Stimulated activated naive CD4-positive, alpha-beta T cell (primary cell): ENCODE measurements around the gene ZMYND19.
A peak's percentile ranks its signal among the peaks of the same experiment; 100 is the strongest.
"Not testable (repeated sequence)": the region's sequence is repeated elsewhere in the genome, so short reads cannot be mapped to it uniquely, and the experiment has no call there.

Experiments used
- DNase-seq, 6 experiments: peaks; one replicate each; lab custom pipeline; 2025; lab: John Stamatoyannopoulos, UW

ZMYND19 gene

DNA sequence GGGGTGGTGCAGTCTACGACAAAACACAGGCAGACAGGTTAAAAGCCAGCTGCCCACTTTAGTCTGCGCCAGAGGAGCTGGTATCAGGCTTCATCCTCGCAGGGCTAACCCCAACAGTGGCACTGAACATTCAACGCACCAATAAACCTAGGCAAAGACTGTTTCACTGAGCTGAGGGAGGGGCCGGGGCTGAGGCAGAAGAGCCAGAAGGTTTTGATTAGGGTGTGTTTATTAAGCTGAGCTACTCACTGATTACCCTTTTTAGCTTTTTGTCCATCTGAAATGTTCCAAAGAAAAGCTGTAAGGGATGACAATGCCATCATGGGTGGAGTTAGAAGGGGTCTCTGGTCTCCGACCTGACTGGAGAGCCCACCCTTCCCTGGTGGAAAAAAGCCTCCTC lies 1.4 kb downstream of the ZMYND19 start:
- DNase-seq, result no peak

DNA sequence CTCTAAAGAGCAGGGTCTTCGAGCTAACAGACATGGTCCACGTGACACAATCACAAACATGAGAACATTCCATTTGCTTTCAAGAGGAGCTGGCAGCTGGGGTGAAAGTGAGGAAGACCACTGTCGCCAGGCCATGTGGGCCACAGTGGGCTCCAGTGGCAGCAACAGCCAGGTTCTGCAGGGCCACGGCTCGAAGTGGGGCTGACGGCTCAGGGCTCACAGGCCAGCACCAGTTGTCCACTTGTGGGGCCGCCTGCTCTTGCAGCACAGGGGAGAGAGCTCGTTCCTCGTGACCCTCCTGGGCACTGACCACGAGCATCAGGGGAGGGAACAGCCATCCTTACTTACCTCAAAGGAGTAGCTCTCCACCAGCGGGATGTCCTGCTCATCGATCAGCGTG lies 2.0 kb downstream of the ZMYND19 start:
- no peak for DNase-seq

DNA sequence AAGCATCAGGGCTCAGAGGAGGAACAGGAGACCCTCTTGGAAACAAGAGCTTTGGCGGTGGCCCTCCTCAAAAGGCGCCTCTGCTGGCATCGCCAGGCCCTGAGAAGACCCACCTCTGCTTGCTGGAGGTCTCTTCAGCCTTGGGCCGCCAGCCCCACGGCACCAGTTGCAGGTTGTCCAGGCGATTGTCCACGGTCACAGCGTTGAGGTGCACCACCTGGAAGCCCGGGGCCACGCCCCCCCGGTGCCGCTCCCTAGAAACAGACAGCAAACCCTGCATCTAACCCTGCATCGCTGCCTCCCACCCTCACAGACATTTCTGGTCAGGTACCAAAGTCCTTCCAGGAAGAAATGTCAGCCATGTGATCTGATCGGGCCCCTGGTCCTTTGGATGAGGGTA lies 3.5 kb downstream of the ZMYND19 start:
- DNase-seq, result no peak

DNA sequence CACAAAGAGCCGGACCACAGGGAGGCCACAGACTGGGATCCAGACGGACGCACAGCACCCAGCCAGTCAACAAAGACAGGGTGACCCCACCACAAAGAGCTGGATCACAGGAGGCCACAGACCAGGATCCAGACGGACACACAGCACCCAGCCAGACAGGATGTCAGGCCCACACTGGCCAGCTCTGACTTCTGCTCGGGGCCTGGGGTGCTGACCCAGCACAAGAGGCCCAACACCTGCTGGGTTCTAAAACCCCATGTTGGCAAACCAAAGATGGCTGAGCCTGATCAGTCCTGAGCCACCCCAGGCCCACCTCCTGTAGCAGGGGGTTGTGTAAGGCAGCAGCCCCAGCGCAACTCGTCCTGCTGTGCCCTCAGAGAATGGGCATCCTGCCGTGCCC lies 6.4 kb downstream of the ZMYND19 start:
- no peak for DNase-seq

DNA sequence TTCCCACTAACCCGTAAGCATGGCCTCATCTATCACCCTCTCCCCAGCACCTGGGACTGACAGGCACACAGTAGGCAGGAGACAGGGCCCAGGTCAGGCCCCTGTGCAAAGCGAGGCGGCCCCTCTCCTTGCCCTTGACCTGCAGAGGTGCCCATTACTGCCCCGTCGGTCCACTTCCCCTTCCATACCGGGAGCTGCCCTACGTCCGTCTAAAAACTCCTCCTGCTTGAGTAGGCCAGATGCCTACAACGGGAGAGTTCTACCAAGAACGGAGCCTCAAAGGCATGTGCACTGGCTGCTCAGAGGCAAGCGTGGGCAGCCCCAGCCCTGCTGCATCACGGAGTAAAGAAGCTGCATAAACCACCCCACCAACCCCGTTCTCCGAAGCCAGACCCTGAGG lies 7.0 kb downstream of the ZMYND19 start:
- DNase-seq, result no peak

DNA sequence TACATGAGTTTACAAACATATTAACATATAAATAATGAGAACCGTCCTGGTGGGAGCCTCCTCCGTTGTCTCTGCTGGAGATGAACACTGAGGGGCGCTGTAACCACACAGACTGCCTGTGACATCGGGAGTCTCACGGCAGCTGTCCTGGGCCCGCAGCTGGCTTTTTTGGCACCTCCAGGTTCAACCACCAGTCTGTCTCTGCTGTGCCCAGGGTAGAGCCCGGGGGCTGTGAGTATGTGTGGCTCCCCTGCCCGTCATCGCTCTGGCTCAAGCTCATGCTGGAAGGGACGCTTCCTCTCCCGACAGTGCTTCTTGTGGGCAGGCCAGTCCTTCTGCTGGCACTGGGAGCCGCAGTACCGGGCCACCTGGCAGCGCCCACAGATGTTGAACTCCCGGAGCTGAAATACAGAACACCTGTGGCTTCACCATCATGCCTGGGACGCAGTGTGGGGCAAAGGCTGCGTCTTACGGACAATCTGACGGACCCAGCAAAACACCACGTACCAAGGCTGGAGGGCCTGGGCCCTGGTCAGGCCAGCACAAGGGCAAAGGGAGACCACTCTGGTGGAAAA lies 7.9 kb downstream of the ZMYND19 start:
- DNase-seq, result peak in 2 of 6 experiments; percentile 6 to 19

DNA sequence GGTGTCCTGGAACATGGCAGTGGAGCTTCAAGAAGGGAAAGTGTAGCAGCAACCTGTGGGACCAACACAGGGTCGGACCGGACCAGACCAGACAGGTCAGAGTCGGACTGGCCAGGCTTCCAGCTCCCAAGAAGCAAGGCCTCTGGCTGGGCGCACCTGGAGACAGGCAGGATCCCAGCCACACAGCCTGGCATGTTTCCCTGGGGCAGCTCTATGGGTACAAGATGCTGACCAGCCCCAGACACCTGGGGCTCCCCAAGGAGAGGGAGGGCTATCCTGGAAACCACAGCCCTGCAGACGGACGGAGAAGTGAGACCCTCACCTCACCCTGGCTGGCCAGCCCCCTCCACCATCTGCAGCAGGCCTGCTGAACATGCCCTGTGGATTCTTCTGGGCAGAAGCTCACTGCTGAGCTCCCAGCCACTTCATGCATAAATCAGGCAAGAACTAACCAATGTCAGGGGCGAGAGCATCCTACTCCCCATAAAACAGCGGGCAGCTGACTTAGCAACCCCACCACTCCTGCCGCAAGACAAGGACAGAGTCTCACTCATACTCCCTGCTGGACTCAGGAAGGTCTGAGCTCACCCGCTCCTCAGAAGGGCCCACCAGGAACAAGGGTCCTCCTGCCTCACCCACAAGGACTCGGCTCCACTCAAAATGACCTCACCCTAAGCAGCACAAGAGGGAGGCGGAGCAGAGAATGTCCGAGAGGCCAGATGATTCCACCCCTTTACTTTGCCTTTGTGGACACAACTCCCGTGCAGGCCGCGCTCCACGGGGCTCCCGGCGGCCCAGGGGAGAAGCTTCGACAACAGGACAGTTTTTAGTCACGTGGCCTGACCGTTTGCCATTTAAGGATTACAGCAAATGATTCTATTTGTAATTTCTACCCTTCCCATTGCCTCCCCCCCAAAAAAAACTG lies 8.7 kb downstream of the ZMYND19 start:
- DNase-seq, result no peak

DNA sequence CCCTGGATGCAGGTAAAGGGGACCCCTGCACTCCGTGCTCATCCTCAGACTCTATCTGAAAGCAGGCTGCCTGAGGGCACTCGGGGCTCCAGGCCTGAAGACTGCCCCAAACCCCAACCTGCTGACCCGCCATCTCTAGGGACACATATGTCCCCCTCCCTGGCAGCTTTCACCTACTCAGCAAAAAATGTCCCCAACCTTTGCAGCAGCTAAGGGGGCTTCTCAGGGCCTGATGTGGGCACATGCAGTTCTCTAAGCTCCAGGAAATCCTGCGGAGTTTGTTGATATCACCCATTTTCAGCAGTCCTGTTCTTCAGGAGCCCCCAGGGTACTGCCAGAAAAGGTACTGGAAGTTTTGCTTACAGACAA lies 9.4 kb downstream of the ZMYND19 start:
- DNase-seq, result no peak

DNA sequence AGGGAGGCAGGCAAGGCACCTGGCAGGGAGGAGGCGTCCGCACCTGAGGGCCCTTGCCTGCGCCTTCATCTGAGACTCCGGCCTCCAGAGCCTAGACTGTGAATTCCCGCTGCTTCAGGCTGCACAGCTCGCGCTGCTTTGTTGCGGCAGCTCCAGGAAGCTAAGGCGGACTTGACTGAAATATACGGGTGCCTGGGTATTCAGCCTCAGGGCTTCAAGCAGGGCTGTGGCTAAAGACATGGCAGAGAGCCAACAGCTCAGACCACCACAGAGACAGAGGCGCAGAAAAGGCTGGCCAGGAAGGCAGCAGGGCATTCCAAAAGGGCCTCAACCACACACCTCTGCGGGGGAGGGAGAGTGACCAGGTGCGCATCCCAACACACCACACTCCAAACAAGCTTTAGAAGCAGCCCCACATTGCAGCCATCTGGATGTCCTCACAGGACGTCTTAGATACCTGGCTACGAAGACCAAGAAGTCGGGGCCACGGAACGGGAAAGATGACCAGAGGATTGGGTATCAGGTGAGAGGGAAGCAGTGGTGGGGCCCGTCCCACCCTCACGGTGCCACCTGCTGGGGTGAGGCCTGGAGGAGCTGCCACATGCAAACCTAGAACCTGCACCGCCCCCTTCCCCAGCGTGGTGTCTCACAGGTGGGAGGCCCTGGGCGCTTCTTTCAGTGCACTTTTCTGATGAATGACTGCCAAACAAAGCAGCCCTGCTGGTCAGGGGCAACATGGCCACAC lies 9.9 kb downstream of the ZMYND19 start:
- DNase-seq, result no peak

DNA sequence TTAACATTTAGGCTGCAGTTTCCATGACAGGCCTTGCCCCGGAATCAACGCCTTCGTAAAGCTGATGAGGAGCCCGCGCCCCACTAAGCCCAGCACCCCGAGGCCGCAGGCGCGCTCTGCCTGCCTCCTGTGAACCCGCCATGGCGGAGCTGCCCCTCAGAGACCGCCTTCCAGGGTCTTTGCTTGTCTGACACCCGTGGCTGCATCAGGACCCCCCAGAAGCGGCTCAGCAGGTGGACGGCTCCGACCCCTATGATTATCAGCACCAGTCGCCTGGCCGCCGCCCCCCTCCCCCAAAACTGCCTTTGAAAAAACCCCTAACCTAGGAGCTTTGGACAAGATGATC lies 11.1 kb downstream of the ZMYND19 start:
- no peak for DNase-seq

DNA sequence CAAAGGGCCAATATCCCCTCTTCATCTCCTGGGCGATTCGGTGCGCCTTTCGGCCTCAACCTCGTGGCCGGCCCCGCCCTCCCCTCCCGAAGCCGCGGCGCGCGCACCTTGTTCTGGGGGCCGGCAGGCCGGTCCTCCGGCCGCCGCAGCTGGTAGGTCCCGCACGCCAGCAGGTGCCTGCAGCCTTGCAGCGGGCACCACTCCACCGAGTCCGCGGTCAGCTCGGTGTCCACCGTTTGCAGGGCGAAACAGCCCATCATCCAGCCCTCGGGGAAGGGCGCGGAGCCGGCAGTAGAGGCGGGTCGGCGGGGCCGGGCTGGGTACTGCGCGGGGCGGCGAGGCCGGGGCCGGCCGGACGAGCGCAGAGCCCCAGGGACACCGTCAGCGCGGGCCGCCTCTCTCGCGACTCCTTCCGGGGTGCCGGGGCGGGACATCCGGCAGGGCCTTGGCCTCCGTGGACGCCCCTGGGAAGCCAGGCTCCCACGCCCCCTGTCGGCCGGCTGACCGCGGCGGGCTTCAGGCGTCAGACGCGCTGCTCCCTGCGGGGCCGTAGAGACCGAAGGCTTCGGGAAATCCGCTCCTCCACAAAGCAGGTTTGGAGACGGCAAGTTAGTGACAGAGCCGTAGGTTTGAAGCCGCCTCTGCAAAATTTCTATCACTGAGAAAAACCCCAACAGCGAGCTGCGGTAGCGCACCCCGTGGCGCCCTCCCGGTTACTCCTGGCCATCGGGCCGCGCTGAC lies 11.6 kb downstream of the ZMYND19 start, which contains the start of gene DPH7:
TSS of gene DPH7 (minus strand) at position 408 of the 741 bp plus-strand sequence. CDS start at position 260, 148 bp downstream.
- DNase-seq, result peak; percentile 79 to 94 (median 90)

DNA sequence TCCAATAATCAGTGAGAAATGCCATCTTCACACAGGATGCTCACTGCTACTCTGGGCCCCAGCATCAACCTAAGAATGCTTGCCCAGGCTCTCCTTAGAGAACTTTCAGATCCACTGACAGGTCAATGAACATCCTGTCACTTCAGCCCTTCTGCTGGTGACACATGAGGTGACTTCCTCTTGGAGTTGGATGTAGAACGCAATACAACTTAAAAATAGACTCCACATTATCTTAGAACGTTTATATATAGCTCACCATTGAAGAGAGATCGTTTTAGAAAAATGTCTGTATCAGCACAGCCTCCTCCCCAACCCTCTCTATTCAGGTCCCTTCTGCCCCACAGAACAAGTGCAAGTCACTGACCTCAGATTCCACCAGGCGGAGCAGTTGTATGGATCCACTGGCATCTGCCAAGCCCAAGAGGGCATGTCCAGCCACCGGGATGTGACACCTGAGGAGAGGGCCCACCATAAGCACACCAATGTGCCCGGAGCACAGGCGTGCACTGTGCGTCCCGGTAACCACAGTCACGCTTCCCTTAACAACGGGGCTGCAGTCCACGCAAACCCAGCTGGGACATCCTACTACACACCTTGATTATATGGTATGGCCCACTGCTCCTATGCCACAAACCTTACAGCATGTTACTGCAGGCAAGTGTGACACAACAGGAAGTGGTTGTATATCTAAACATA lies 14.4 kb downstream of the ZMYND19 start:
- no peak for DNase-seq

DNA sequence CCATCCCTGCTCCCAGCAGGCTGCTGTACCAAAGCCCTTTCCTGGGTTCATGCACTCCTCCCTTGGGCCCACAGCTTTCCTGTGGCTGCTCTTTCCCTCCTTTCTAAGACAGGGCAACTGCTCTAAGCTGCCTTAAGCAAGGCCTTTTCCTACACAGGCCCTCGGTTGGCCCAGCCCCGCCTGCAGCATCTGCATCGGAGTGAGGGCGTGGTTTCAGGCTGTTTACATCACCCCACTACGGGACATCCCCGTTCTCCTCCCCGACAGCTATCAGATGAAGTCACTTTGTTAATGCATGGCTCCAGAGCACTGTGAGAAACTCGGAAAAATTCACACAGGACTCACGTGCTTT lies 15.0 kb downstream of the ZMYND19 start:
- no peak for DNase-seq

DNA sequence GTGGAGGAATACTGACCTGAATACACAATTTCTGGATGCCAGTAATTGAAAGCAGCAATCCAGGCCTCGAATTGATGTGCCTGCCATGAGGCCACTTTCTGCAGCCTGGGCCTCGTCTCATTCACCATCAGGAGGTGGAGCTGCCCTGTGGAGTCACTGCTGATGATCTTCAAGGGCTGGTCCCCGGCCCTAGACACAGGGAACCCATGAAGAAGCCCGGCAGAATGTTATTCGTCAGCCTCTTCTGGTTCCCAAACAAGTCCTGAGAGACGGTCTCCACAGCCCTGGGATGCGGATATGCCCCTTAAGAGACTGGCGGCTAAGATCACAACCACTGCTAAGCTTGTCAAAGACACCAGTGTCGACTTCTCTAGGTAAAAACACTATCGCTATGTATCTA lies 16.1 kb downstream of the ZMYND19 start:
- DNase-seq, result no peak

DNA sequence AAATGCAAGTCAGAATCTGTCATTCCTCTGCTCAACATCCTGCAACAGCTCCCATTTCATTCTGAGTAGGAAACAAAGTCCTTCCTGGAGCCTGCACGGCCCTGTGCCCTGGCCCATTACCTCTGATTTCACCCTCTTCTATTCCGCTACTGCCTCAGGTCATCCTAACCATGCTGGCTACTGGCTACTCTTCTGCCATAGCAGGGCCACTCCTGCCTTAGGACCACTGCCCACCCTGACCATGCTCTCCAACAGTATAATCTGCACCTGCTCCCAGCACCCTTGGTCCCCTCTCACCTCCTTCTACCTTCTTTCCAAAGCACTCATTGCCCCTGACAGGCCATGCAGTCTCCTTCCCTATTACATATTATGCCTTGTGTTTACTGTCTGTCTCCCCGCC lies 19.7 kb downstream of the ZMYND19 start:
- no peak for DNase-seq

DNA sequence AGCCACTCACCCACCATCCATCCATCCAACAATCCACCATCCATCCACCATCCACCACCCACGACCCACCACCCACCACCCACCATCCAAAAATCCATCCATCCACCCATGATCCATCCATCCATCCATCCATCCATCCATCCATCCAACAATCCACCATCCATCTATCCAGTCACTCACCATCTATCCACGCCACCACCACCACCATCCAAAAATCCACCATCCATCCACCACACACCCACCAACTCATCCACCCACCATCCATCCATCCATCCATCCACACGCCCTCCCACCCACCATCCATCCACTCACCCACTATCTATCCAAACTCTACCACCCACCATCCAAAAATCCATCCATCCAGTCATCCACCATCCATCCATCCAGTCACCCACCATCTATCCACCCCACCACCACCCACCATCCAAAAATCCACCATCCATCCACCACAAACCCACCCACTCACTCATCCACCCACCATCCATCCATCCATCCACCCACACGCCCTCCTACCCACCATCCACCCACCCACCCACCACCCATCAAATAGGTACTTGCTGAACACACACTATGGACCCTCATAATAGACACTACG lies 20.6 kb downstream of the ZMYND19 start:
- DNase-seq, result no peak

DNA sequence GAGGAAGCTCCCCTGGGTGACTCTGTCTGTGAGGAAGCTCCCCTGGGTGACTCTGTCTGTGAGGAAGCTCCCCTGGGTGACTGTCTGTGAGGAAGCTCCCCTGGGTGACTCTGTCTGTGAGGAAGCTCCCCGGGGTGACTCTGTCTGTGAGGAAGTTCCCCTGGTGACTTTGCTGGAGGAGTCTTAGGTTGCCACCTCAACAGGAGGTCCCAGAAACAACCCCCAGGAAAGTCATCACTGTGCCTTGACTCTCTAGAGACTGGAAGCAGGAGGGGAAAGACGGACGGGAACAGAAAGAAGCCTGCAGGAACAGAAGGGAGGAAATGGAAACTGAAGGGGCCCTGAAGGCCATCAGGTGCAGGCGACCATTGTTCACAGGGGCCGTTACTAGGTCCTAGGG lies 21.9 kb downstream of the ZMYND19 start:
- DNase-seq, result not testable (repeated sequence)

DNA sequence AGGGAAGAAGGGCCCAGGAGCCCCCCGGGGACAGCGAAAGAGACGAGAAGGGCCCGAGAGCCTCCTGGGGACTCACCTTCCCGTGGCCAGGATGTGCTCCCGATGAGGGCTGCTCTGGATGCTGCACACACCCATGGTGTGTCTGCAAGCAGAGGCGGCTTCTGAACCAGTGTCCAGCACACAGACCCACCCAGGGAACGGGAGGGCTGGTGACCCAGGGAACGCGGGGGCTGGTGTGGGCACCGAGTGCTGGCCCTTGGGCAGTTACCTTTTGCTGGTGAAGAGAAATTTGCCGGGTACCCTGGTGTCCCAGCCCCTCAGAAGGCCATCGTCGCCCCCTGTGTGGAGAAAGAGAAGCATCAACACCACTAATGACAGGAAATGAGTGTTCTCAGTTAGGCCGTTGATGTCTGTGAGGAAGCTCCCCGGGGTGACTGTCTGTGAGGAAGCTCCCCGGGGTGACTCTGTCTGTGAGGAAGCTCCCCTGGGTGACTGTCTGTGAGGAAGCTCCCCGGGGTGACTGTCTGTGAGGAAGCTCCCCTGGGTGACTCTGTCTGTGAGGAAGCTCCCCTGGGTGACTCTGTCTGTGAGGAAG lies 25.4 kb downstream of the ZMYND19 start:
- no peak for DNase-seq

DNA sequence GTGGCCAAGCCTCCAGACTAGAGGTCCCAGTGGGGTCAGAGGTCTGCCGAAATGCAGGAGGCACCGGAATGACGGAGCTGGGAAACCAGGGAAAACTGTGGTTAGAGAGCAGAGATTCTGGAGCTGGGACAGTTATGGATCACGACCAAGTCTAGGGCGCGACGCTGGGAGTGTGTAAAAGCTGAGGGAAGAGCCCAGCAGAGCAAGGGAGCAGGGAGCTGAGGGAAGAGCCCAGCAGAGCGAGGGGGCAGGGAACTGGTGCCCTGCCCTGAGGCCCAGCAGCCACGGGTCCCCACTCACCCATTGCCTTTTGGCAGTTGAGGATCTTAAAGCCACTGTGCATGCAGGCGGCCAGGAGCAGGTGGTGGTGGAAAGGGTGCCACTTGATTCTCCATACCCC lies 26.2 kb downstream of the ZMYND19 start:
- DNase-seq, result no peak

DNA sequence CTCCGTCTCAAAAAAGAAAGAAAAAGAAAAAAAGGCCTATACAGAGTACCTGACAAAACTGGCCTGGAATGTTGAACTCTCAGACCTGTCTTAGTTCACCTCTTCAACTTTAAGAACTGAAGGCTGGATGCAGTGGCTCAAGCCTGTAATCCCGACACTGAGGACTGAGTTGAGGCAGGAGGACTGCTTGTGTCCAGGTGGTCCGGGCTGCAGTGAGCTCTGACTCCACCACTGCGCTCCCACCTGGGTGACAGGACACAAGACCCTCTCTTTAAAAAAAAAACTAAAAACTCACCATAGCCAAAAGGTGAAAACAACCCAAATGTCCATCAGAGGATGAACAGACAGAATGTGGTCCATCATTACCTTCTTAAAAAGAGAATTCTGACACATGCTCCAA lies 32.2 kb downstream of the ZMYND19 start:
- no peak for DNase-seq
